ENCODE results near the gene DSCAM. TPM values are rescaled to one million over a fixed set of nuclear protein-coding genes. Genes with fewer than 3 reads are reported as not detected.
"Not testable (repeated sequence)": the region's sequence is repeated elsewhere in the genome, so short reads cannot be mapped to it uniquely, and the experiment has no call there.

The DSCAM gene
- total RNA-seq, 1 donor from 2014 or later: not detected

DNA sequence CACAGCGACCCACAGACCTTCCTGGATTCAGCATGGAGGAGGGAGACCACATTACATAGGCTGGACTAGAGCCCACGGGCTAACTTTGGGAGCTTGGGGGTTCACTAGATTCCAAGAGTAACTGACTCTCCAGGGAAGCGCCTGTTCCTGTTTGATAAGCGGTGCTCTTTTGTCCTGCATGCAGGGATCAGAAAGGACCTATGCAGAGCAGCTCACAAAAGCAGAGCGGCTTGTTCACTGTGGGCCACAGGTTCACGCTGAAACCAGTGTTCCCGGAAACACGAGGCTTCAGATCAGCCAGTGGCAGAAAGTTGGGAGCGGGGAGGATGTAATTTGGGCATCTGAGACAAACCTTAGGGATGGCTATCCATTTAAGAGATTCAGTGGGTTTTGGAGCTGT is 575.8 kb downstream of the DSCAM start:
- Mint-ChIP-seq H3K9me3 (ENCODE audit: unreplicated experiment) (peaks cover 38% of the 10 kb centered on the region), H3K4me3 (ENCODE audit: unreplicated experiment) (no peak overlapping the region), H3K36me3 (ENCODE audit: unreplicated experiment) (peaks cover 2% of the 10 kb centered on the region), H3K4me1 (ENCODE audit: unreplicated experiment) (no peaks in the 10 kb centered on the region), H3K27ac (ENCODE audit: unreplicated experiment) (no peak overlapping the region), H3K27me3 (ENCODE audit: unreplicated experiment) (no peaks in the 10 kb centered on the region)
- TF ChIP-seq CTCF (IDR thresholded peaks at IDR 0.05): no peak
- DNase-seq (ENCODE audit: extremely low spot score, unreplicated experiment): no peak

DNA sequence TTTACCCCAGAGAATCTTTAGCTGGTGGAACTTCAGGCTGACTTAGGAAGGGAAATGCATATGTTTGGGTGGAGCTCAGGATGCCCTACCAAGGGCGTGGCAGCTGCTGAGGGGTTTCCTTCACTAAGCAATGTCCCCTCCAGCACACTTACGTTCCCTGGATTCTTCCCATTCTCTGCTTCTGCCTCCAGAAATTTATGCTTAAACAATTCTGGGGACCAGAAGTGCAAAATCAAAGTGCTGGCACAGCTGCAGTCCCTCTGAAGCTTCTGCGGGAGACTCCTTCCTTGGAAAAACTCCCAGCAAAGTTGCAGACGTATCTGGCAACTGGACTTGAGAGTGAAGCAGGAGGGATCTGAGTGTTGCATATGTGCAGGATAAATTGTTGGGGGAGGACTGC is 576.9 kb downstream of the DSCAM start:
- Mint-ChIP-seq H3K27ac (ENCODE audit: unreplicated experiment) (no peak overlapping the region), H3K27me3 (ENCODE audit: unreplicated experiment) (no peaks in the 10 kb centered on the region), H3K36me3 (ENCODE audit: unreplicated experiment) (peaks cover 2% of the 10 kb centered on the region), H3K9me3 (ENCODE audit: unreplicated experiment) (peaks cover 45% of the 10 kb centered on the region), H3K4me1 (ENCODE audit: unreplicated experiment) (no peaks in the 10 kb centered on the region), H3K4me3 (ENCODE audit: unreplicated experiment) (no peak overlapping the region)
- no peak for TF ChIP-seq CTCF (IDR thresholded peaks at IDR 0.05)
- DNase-seq (ENCODE audit: extremely low spot score, unreplicated experiment): no peak

DNA sequence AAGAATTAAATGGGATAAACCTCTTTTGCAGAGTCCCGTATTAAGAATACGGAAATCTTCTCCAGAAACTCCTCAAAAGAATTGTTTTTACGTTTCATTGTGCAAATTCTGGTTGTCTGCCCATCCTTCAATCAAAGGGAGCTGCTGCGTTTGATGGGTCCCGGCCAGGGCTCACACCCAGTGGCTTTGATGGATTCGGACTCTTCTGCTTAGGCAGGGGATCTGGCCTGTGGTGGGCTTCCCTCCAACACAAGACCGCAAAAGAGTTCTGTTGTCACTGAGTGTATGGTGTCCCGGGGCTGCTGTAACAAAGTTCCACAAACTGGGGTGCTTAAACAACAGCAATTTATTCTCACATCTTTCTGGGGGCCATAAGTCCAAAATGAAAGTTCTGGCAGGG is 577.7 kb downstream of the DSCAM start:
- H3K36me3 Mint-ChIP-seq (ENCODE audit: unreplicated experiment): peaks cover 2% of the 10 kb centered on the region
- no peak for DNase-seq (ENCODE audit: extremely low spot score, unreplicated experiment)
- peaks cover 46% of the 10 kb centered on the region for H3K9me3 Mint-ChIP-seq (ENCODE audit: unreplicated experiment)
- no peaks in the 10 kb centered on the region for H3K27me3 Mint-ChIP-seq (ENCODE audit: unreplicated experiment)
- no peak for TF ChIP-seq CTCF (IDR thresholded peaks at IDR 0.05)
- no peak overlapping the region for H3K4me3 Mint-ChIP-seq (ENCODE audit: unreplicated experiment)
- no peaks in the 10 kb centered on the region for H3K4me1 Mint-ChIP-seq (ENCODE audit: unreplicated experiment)
- no peak overlapping the region for H3K27ac Mint-ChIP-seq (ENCODE audit: unreplicated experiment)

GRCh38 chr21:40258456-40258855 is 588.5 kb downstream of the DSCAM start:
- not testable (repeated sequence) for H3K4me1 Mint-ChIP-seq (ENCODE audit: unreplicated experiment); H3K27ac Mint-ChIP-seq (ENCODE audit: unreplicated experiment); DNase-seq (ENCODE audit: extremely low spot score, unreplicated experiment); H3K4me3 Mint-ChIP-seq (ENCODE audit: unreplicated experiment); H3K27me3 Mint-ChIP-seq (ENCODE audit: unreplicated experiment); H3K36me3 Mint-ChIP-seq (ENCODE audit: unreplicated experiment)
- peaks cover 39% of the 10 kb centered on the region for H3K9me3 Mint-ChIP-seq (ENCODE audit: unreplicated experiment)

DNA sequence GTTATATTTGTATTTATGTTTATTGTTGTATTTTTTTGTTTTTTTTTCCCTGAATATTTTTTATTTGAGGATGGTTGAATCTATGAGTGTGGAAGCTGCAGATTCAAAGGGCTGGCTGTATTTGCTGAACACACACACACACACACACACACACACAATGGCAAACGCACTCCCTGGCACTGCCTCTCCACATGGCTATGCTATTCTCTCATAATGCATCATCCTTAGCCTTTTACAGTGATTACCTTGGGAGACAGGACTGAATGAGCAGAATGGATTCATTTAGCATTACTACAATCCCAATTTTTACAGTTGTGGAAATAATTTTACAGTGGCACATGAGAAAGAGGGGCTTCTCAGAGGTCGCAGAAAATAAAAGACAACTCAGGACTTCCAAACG is 589.6 kb downstream of the DSCAM start:
- peaks cover 37% of the 10 kb centered on the region for H3K9me3 Mint-ChIP-seq (ENCODE audit: unreplicated experiment)
- H3K27me3 Mint-ChIP-seq (ENCODE audit: unreplicated experiment): no peaks in the 10 kb centered on the region
- H3K27ac Mint-ChIP-seq (ENCODE audit: unreplicated experiment): no peak overlapping the region
- no peak for DNase-seq (ENCODE audit: extremely low spot score, unreplicated experiment)
- no peak for TF ChIP-seq CTCF (IDR thresholded peaks at IDR 0.05)
- no peaks in the 10 kb centered on the region for H3K36me3 Mint-ChIP-seq (ENCODE audit: unreplicated experiment)
- H3K4me3 Mint-ChIP-seq (ENCODE audit: unreplicated experiment): no peak overlapping the region
- H3K4me1 Mint-ChIP-seq (ENCODE audit: unreplicated experiment): no peaks in the 10 kb centered on the region

Data from osteocyte (in vitro differentiated cells).